Adrenal gland (tissue), 5 donors: ENCODE measurements around the gene ACBD7.

Source experiments
- POLR2A ChIP-seq, 2 donors: fragments of 450-650 bp; IDR thresholded peaks; one replicate each; pipeline ENCODE4 v1.6.1; 2017; ENCODE audit warnings: antibody characterized with exemption in 2 of 2, mild to moderate bottlenecking in 2 of 2, moderate library complexity in 1 of 2
- TF ChIP-seq, protein P1 (sequence below), 6 experiments: fragments of 450-650 bp in 4 of 6; fragments of 200-600 bp in 2 of 6; sonication (generic) in 1 of 6; IDR thresholded peaks; 1 replicate in 5 of 6; 2 replicates in 1 of 6; pipeline versions ENCODE4 v1.5.1 to v1.8.0; 2016 to 2021; ENCODE audit warnings: antibody characterized with exemption in 6 of 6, mild to moderate bottlenecking in 2 of 6, moderate library complexity in 1 of 6
- donor health status: DM: no; HTN: no; CAD: no.

- TF ChIP-seq, protein P1, sequence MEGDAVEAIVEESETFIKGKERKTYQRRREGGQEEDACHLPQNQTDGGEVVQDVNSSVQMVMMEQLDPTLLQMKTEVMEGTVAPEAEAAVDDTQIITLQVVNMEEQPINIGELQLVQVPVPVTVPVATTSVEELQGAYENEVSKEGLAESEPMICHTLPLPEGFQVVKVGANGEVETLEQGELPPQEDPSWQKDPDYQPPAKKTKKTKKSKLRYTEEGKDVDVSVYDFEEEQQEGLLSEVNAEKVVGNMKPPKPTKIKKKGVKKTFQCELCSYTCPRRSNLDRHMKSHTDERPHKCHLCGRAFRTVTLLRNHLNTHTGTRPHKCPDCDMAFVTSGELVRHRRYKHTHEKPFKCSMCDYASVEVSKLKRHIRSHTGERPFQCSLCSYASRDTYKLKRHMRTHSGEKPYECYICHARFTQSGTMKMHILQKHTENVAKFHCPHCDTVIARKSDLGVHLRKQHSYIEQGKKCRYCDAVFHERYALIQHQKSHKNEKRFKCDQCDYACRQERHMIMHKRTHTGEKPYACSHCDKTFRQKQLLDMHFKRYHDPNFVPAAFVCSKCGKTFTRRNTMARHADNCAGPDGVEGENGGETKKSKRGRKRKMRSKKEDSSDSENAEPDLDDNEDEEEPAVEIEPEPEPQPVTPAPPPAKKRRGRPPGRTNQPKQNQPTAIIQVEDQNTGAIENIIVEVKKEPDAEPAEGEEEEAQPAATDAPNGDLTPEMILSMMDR (IDR thresholded peaks at IDR 0.05), result no peak
- TF ChIP-seq POLR2A (IDR thresholded peaks at IDR 0.05), result no peak
Observed at GRCh38 chr10:15131330-15131729, 42.8 kb upstream of the ACBD7 start.
